IMR-90 (cell line): ENCODE results near the gene ARHGAP15. TPM values are rescaled to one million over a fixed set of nuclear protein-coding genes. Genes with fewer than 3 reads are reported as not detected.

ENCODE experiments used
- ATAC-seq: fragments of 200-7000 bp; cut with Tn5 transposase; 2 replicates; pipeline ENCODE4 v1.9.1; 2020; ENCODE audit warnings: low read depth, mild to moderate bottlenecking, moderate library complexity
- BruUV-seq: library from RNA; stranded (reverse); fragments of 400-500 nt; replicated peaks from 2 replicates; lab custom pipeline; 2021; lab: Mats Ljungman, UMichigan
- CTCF ChIA-PET: fragments of 300-600 bp; formaldehyde crosslinking; extraction: SDS; loops from one replicate; lab custom pipeline; 2021; ENCODE audit warnings: antibody characterized with exemption; lab: Yijun Ruan, JAX
- POLR2A ChIA-PET: fragments of 300-600 bp; sonication (Branson Sonifier 250); formaldehyde crosslinking; loops from one replicate; lab custom pipeline; 2022; ENCODE audit warnings: antibody characterized with exemption; ENCODE audit not compliant: unreplicated experiment; lab: Charles Lee
- DNase-seq: peaks from one replicate; pipeline ENCODE4 v3.0.0; 2013
- H2AFZ ChIP-seq: replicated peaks from 2 replicates; pipeline ENCODE3; 2013; ENCODE audit warnings: low read length, mild to moderate bottlenecking; ENCODE audit not compliant: poor library complexity
- H2AK5ac ChIP-seq: 2 replicates; pipeline ENCODE4 v1.6.1; 2013; ENCODE audit warnings: low read depth, low read length, inconsistent platforms
- H2AK9ac ChIP-seq: replicated peaks from 2 replicates; pipeline ENCODE3; 2013; ENCODE audit warnings: mild to moderate bottlenecking, low read depth, low read length, moderate library complexity; ENCODE audit not compliant: poor library complexity
- H2BK120ac ChIP-seq: 2 replicates; pipeline ENCODE4 v1.6.1; 2013; ENCODE audit warnings: low read depth, low read length, inconsistent platforms
- H2BK15ac ChIP-seq: 3 replicates; pipeline ENCODE4 v1.6.1; 2013; ENCODE audit warnings: low read depth, low read length, inconsistent platforms
- H2BK20ac ChIP-seq: 2 replicates; pipeline ENCODE4 v1.6.1; 2013; ENCODE audit warnings: low read depth, mild to moderate bottlenecking, inconsistent platforms, low read length, moderate library complexity
- H2BK5ac ChIP-seq: 2 replicates; pipeline ENCODE4 v1.6.1; 2013; ENCODE audit warnings: mild to moderate bottlenecking, low read depth, low read length, inconsistent platforms; ENCODE audit not compliant: poor library complexity, severe bottlenecking
- H3K14ac ChIP-seq: replicated peaks from 2 replicates; pipeline ENCODE4 v1.6.1; 2013; ENCODE audit warnings: low read depth, low read length, inconsistent platforms
- H3K18ac ChIP-seq: 2 replicates; pipeline ENCODE4 v1.6.1; 2013; ENCODE audit warnings: low read depth, low read length, control low read depth
- H3K23ac ChIP-seq: 2 replicates; pipeline ENCODE4 v1.6.1; 2013; ENCODE audit warnings: low read depth, low read length, inconsistent platforms
- H3K27ac ChIP-seq: 2 replicates; pipeline ENCODE4 v1.5.1; 2013; ENCODE audit warnings: mild to moderate bottlenecking, control low read depth, low read length; ENCODE audit not compliant: insufficient read depth
- H3K27me3 ChIP-seq: 2 replicates; pipeline ENCODE4 v1.6.1; 2013; ENCODE audit warnings: low read length; ENCODE audit not compliant: control insufficient read depth, insufficient read depth
- H3K36me3 ChIP-seq: 2 replicates; pipeline ENCODE4 v1.6.1; 2013; ENCODE audit warnings: low read length, mixed read lengths; ENCODE audit not compliant: control insufficient read depth, insufficient read depth
- H3K4ac ChIP-seq: 2 replicates; pipeline ENCODE4 v1.6.1; 2013; ENCODE audit warnings: low read depth, low read length, inconsistent platforms
- H3K4me1 ChIP-seq: 2 replicates; pipeline ENCODE4 v1.6.1; 2013; ENCODE audit warnings: low read length, mixed read lengths; ENCODE audit not compliant: control insufficient read depth, insufficient read depth
- H3K4me2 ChIP-seq: 2 replicates; pipeline ENCODE4 v1.6.1; 2013; ENCODE audit warnings: low read depth, mild to moderate bottlenecking, control low read depth, low read length, moderate library complexity
- H3K4me3 ChIP-seq: 2 replicates; pipeline ENCODE4 v1.5.1; 2013; ENCODE audit warnings: low read depth, mild to moderate bottlenecking, control low read depth, low read length, moderate library complexity; ENCODE audit not compliant: insufficient read depth
- H3K56ac ChIP-seq: 2 replicates; pipeline ENCODE4 v1.6.1; 2013; ENCODE audit warnings: low read length, inconsistent platforms; ENCODE audit not compliant: insufficient read depth; ENCODE audit errors: extremely low read depth
- H3K79me1 ChIP-seq, 2 experiments: 2 replicates each; pipeline ENCODE4 v1.6.1; 2013; ENCODE audit warnings: low read length in 2 of 2, inconsistent platforms in 1 of 2, low read depth in 1 of 2
- H3K9ac ChIP-seq: 2 replicates; pipeline ENCODE4 v1.6.1; 2013; ENCODE audit warnings: low read depth, low read length, control low read depth
- H3K9me1 ChIP-seq: 2 replicates; pipeline ENCODE4 v1.6.1; 2013; ENCODE audit warnings: low read length, inconsistent platforms; ENCODE audit not compliant: insufficient read depth
- H3K9me3 ChIP-seq: 2 replicates; pipeline ENCODE4 v1.6.1; 2013; ENCODE audit warnings: low read length; ENCODE audit not compliant: control insufficient read depth, insufficient read depth
- H4K20me1 ChIP-seq: 2 replicates; pipeline ENCODE4 v1.6.1; 2013; ENCODE audit warnings: low read length, inconsistent platforms; ENCODE audit not compliant: insufficient read depth
- H4K5ac ChIP-seq: 2 replicates; pipeline ENCODE4 v1.6.1; 2013; ENCODE audit warnings: mild to moderate bottlenecking, low read depth, low read length, control low read depth
- H4K8ac ChIP-seq, 2 experiments: 2 replicates each; pipeline ENCODE4 v1.6.1; 2013; ENCODE audit warnings: low read depth in 2 of 2, low read length in 2 of 2, control low read depth in 1 of 2, inconsistent platforms in 1 of 2
- H4K91ac ChIP-seq: 2 replicates; pipeline ENCODE4 v1.6.1; 2013; ENCODE audit warnings: low read depth, low read length, inconsistent platforms; ENCODE audit not compliant: insufficient read depth
- CEBPB ChIP-seq: IDR thresholded peaks from 2 replicates; pipeline ENCODE4 v1.6.1; 2012; ENCODE audit warnings: low read depth, low read length, improper control_type of control experiment
- ELK1 ChIP-seq: fragments of 150-350 bp; IDR thresholded peaks from 2 replicates; pipeline ENCODE4 v1.6.1; 2016; ENCODE audit warnings: low read depth, mild to moderate bottlenecking, low read length, moderate library complexity, borderline replicate concordance
- FOS ChIP-seq: fragments of 150-350 bp; IDR thresholded peaks from 2 replicates; pipeline ENCODE4 v1.6.1; 2016; ENCODE audit warnings: low read depth, low read length
- MAZ ChIP-seq: IDR thresholded peaks from 2 replicates; pipeline ENCODE4 v1.6.1; 2012; ENCODE audit warnings: low read depth, mild to moderate bottlenecking, low read length, improper control_type of control experiment, moderate library complexity, borderline replicate concordance
- NFE2L2 ChIP-seq: fragments of 150-350 bp; IDR thresholded peaks from 2 replicates; pipeline ENCODE4 v1.6.1; 2016; ENCODE audit warnings: low read depth, mild to moderate bottlenecking, low read length
- POLR2A ChIP-seq: IDR thresholded peaks from 2 replicates; pipeline ENCODE4 v1.6.1; 2012; ENCODE audit warnings: mild to moderate bottlenecking, low read depth, low read length
- RCOR1 ChIP-seq: IDR thresholded peaks from 2 replicates; pipeline ENCODE4 v1.6.1; 2012; ENCODE audit warnings: mild to moderate bottlenecking, low read length, improper control_type of control experiment; ENCODE audit not compliant: insufficient replicate concordance
- RFX5 ChIP-seq: IDR thresholded peaks from 2 replicates; pipeline ENCODE4 v1.8.0; 2012; ENCODE audit warnings: low read depth, mild to moderate bottlenecking, low read length, moderate library complexity
- SMC3 ChIP-seq: fragments of 150-350 bp; IDR thresholded peaks from 2 replicates; pipeline ENCODE4 v1.6.1; 2016; ENCODE audit warnings: low read depth, mild to moderate bottlenecking, antibody characterized with exemption, low read length, moderate library complexity
- WGBS, 2 experiments: methylation state at CpG; one replicate each; pipeline versions ENCODE4 v1.1.5 to v1.1.7; 2013; ENCODE audit warnings: missing lambda C conversion rate in 2 of 2; ENCODE audit not compliant: insufficient read length in 1 of 2; ENCODE audit errors: extremely low coverage in 2 of 2; 5-methylcytosine and 5-hydroxymethylcytosine counted together
- dilution Hi-C: fragments of 300-500 bp; cut with HindIII; formaldehyde crosslinking; loops from one replicate; pipeline ENCODE4 v1.14.3; 2018; ENCODE audit warnings: low sequenced_read_pairs; ENCODE audit not compliant: unreplicated experiment
- in situ Hi-C: fragments of 300-500 bp; cut with MboI; formaldehyde crosslinking; loops from 3 replicates; pipeline ENCODE4 v1.14.3; 2019; ENCODE audit warnings: low sequenced_read_pairs, inconsistent platforms, mixed read lengths
- intact Hi-C: fragments of 100-400 bp; cut with micrococcal nuclease; formaldehyde crosslinking; loops from 2 replicates; pipeline ENCODE4 v1.10.0; 2022
- polyA plus RNA-seq, 3 experiments: library from polyadenylated mRNA; depleted of rRNA; stranded (reverse); fragments of >200 nt; gene quantifications; 2 replicates each; pipeline ENCODE4 v1.2.3, GENCODE V29; 2012; ENCODE audit warnings: low replicate concordance in 1 of 3
- total RNA-seq: library from RNA; depleted of rRNA; stranded (reverse); fragments of >200 nt; gene quantifications from 2 replicates; pipeline ENCODE4 v1.2.3, GENCODE V29; 2012

ARHGAP15 gene
- total and polyA plus RNA-seq, 2 of the 4 experiments (the other 2 are of a cell fraction), result not detected

- no peak overlapping the region for H3K18ac ChIP-seq
- dilution Hi-C loops (no loop called here), in situ Hi-C loops (no loop called here), intact Hi-C loops (no loop called here)
- no peak for DNase-seq
- H3K56ac ChIP-seq, result no peak overlapping the region
- no peaks in the 10 kb centered on the region for H3K79me1 ChIP-seq
- H3K23ac ChIP-seq, result no peak overlapping the region
- H3K36me3 ChIP-seq, result no peaks in the 10 kb centered on the region
- H3K9me3 ChIP-seq, result no peaks in the 10 kb centered on the region
- no peak overlapping the region for H2AK9ac ChIP-seq
- H3K9ac ChIP-seq, result no peak overlapping the region
- H3K4me1 ChIP-seq, result 0 out of 2 replicates have a peak, but pooled peaks cover 3% of the 10 kb centered on the region
- no peak overlapping the region for H2BK15ac ChIP-seq
- H2AK5ac ChIP-seq, result no peak overlapping the region
- H3K4ac ChIP-seq, result no peak overlapping the region
- no peak overlapping the region for H2BK120ac ChIP-seq
- H3K9me1 ChIP-seq, result no peaks in the 10 kb centered on the region
- no peak overlapping the region for H4K5ac ChIP-seq
- TF ChIP-seq POLR2A, result no peak
- no peak for TF ChIP-seq SMC3
- no peak for TF ChIP-seq CEBPB
- no peak for TF ChIP-seq FOS
- no peak for TF ChIP-seq RCOR1
- TF ChIP-seq MAZ, result no peak
- no peak for TF ChIP-seq RFX5
- no peak for TF ChIP-seq ELK1
- no peak for TF ChIP-seq NFE2L2
- H2BK20ac ChIP-seq, result no peak overlapping the region
- H3K4me2 ChIP-seq, result no peak overlapping the region
- no CpG with 5 or more reads among the region's 1 CpG for WGBS, 2 experiments
- no peak overlapping the region for H2BK5ac ChIP-seq
- H3K27ac ChIP-seq, result no peak overlapping the region
- no peak overlapping the region for H4K8ac ChIP-seq
- POLR2A ChIA-PET, result no interaction called here
- H4K91ac ChIP-seq, result no peak overlapping the region
- H4K20me1 ChIP-seq, result no peaks in the 10 kb centered on the region
- H3K4me3 ChIP-seq, result no peak overlapping the region
- no TSS peak for BruUV-seq
- H3K14ac ChIP-seq, result no peak overlapping the region
- H3K27me3 ChIP-seq, result no peaks in the 10 kb centered on the region
- ATAC-seq, result no peak
- CTCF ChIA-PET, result no interaction called here
- H2AFZ ChIP-seq, result no peak overlapping the region
These were observed 357.8 kb downstream of the ARHGAP15 start for GRCh38 chr2:143486976-143487375.
